Activated CD8-positive, alpha-beta T cell treated with anti-CD3 and anti-CD28 coated beads, Interleukin-2, amount 10 ng/mL, durations not matched to agents 7 days and 5 days (primary cell): ENCODE data around the gene ZNF664. TPM values are rescaled to one million over a fixed set of nuclear protein-coding genes. Genes with fewer than 3 reads are reported as not detected.

ENCODE experiments used
- ATAC-seq: fragments of 150-1000 bp; cut with Tn5 transposase; one replicate; pipeline ENCODE4 v1.10.0; 2021; ENCODE audit warnings: moderate library complexity
- CTCF ChIA-PET: fragments of 350-600 bp; sonication (Branson Sonifier 250); formaldehyde crosslinking; loops from one replicate; lab custom pipeline; 2021; ENCODE audit warnings: antibody characterized with exemption; lab: Charles Lee
- POLR2A ChIA-PET: fragments of 350-600 bp; sonication (Branson Sonifier 250); formaldehyde crosslinking; loops from one replicate; lab custom pipeline; 2021; ENCODE audit warnings: antibody characterized with exemption; lab: Charles Lee
- DNase-seq: peaks from one replicate; pipeline ENCODE4 v3.0.0-alpha.2; 2020
- H3K27ac Mint-ChIP-seq: one replicate; pipeline ENCODE4 v1.8.0; 2021; ENCODE audit warnings: mild to moderate bottlenecking, mixed read lengths
- H3K27me3 Mint-ChIP-seq: one replicate; pipeline ENCODE4 v1.8.0; 2021; ENCODE audit warnings: low read depth, mixed read lengths
- H3K36me3 Mint-ChIP-seq: one replicate; pipeline ENCODE4 v1.8.0; 2021; ENCODE audit warnings: low read depth, mixed read lengths
- H3K4me1 Mint-ChIP-seq: one replicate; pipeline ENCODE4 v1.8.0; 2021; ENCODE audit warnings: low read depth, mixed read lengths
- H3K4me3 Mint-ChIP-seq: one replicate; pipeline ENCODE4 v1.8.0; 2021; ENCODE audit warnings: mild to moderate bottlenecking, mixed read lengths
- H3K9me3 Mint-ChIP-seq: one replicate; pipeline ENCODE4 v1.8.0; 2022; ENCODE audit warnings: mixed read lengths; ENCODE audit not compliant: insufficient read depth
- total RNA-seq, 2 experiments: library from RNA; stranded (reverse); gene quantifications; one replicate each; pipeline ENCODE4 v1.2.3, GENCODE V29; 2021

The ZNF664 gene
- total RNA-seq, 2 experiments from 2014 or later = 39.8 to 41.4 TPM

- DNase-seq = no peak
- POLR2A ChIA-PET = interaction anchor here (0.8 kb wide), 1 partner anchor 11 kb away, joined by 3 read pairs; no protein-coding TSS in a partner anchor
These were observed 22.2 kb downstream of the ZNF664 start for GRCh38 chr12:123995023-123995748.

GRCh38 chr12:123996581-123996980 lies 23.6 kb downstream of the ZNF664 start:
- Mint-ChIP-seq H3K4me3 (no peak overlapping the region), H3K27ac (no peak overlapping the region), H3K36me3 (peaks cover 14% of the 10 kb centered on the region), H3K9me3 (no peaks in the 10 kb centered on the region), H3K4me1 (peaks cover 27% of the 10 kb centered on the region), H3K27me3 (no peaks in the 10 kb centered on the region)
- ATAC-seq (no peak), DNase-seq (no peak)
- POLR2A ChIA-PET = interaction anchor here (1.2 kb wide), 1 partner anchor 10 kb away, joined by 3 read pairs; no protein-coding TSS in a partner anchor
- CTCF ChIA-PET = interaction anchor here (0.9 to 2.1 kb wide), 6 partner anchors 9 to 91 kb away, joined by 3 to 14 read pairs (median 4); no protein-coding TSS in a partner anchor

More at GRCh38 chr12:123995023-123995748, 22.2 kb downstream of the ZNF664 start:
- H3K36me3 Mint-ChIP-seq = peaks cover 14% of the 10 kb centered on the region
- no peaks in the 10 kb centered on the region for H3K9me3 Mint-ChIP-seq
- H3K27me3 Mint-ChIP-seq = no peaks in the 10 kb centered on the region
- CTCF ChIA-PET = interaction anchor here (0.6 to 2.1 kb wide), 6 partner anchors 8 to 164 kb away, joined by 3 to 14 read pairs (median 4); no protein-coding TSS in a partner anchor
- no peak for ATAC-seq
- no peak overlapping the region for H3K4me3 Mint-ChIP-seq
- peaks cover 33% of the 10 kb centered on the region for H3K4me1 Mint-ChIP-seq
- H3K27ac Mint-ChIP-seq = no peak overlapping the region

GRCh38 chr12:123997033-123997822 lies 24.2 kb downstream of the ZNF664 start:
- H3K36me3 Mint-ChIP-seq = peaks cover 14% of the 10 kb centered on the region
- POLR2A ChIA-PET = interaction anchor here (1.3 kb wide), 1 partner anchor 11 kb away, joined by 3 read pairs; no protein-coding TSS in a partner anchor
- peaks cover 27% of the 10 kb centered on the region for H3K4me1 Mint-ChIP-seq
- DNase-seq (no peak), ATAC-seq (no peak)
- no peaks in the 10 kb centered on the region for H3K9me3 Mint-ChIP-seq
- no peak overlapping the region for H3K27ac Mint-ChIP-seq
- no peak overlapping the region for H3K4me3 Mint-ChIP-seq
- H3K27me3 Mint-ChIP-seq = no peaks in the 10 kb centered on the region
- CTCF ChIA-PET = interaction anchor here (1.0 to 1.8 kb wide), 3 partner anchors 9 to 92 kb away, joined by 3 to 5 read pairs (median 4); no protein-coding TSS in a partner anchor

GRCh38 chr12:123997908-123998307 lies 24.9 kb downstream of the ZNF664 start:
- Mint-ChIP-seq H3K27me3 (no peaks in the 10 kb centered on the region), H3K27ac (no peak overlapping the region), H3K4me1 (peaks cover 27% of the 10 kb centered on the region), H3K36me3 (peaks cover 14% of the 10 kb centered on the region), H3K9me3 (no peaks in the 10 kb centered on the region), H3K4me3 (no peak overlapping the region)
- no peak for ATAC-seq
- DNase-seq = no peak
- CTCF ChIA-PET = no interaction called here
- POLR2A ChIA-PET = interaction anchor here (1.3 kb wide), 1 partner anchor 11 kb away, joined by 3 read pairs; no protein-coding TSS in a partner anchor

- POLR2A ChIA-PET = interaction anchor here (1.3 kb wide), 1 partner anchor 10 kb away, joined by 3 read pairs; no protein-coding TSS in a partner anchor
- H3K27ac Mint-ChIP-seq = no peak overlapping the region
- no peak for ATAC-seq
These were observed 25.5 kb downstream of the ZNF664 start for GRCh38 chr12:123998344-123998990.

GRCh38 chr12:123998991-123999359 lies 26.0 kb downstream of the ZNF664 start:
- DNase-seq (no peak), ATAC-seq (no peak)
- H3K4me3 Mint-ChIP-seq = no peak overlapping the region
- no peaks in the 10 kb centered on the region for H3K27me3 Mint-ChIP-seq
- H3K9me3 Mint-ChIP-seq = no peaks in the 10 kb centered on the region
- peaks cover 14% of the 10 kb centered on the region for H3K36me3 Mint-ChIP-seq
- peaks cover 27% of the 10 kb centered on the region for H3K4me1 Mint-ChIP-seq
- POLR2A ChIA-PET = interaction anchor here (1.3 kb wide), 1 partner anchor 9 kb away, joined by 3 read pairs; no protein-coding TSS in a partner anchor
- CTCF ChIA-PET = no interaction called here
- no peak overlapping the region for H3K27ac Mint-ChIP-seq

More at GRCh38 chr12:123998344-123998990, 25.5 kb downstream of the ZNF664 start:
- Mint-ChIP-seq H3K4me3 (no peak overlapping the region), H3K9me3 (no peaks in the 10 kb centered on the region), H3K36me3 (peaks cover 14% of the 10 kb centered on the region), H3K4me1 (peaks cover 27% of the 10 kb centered on the region), H3K27me3 (no peaks in the 10 kb centered on the region)
- no peak for DNase-seq
- CTCF ChIA-PET = no interaction called here

GRCh38 chr12:124000111-124000510 lies 27.1 kb downstream of the ZNF664 start:
- Mint-ChIP-seq H3K4me3 (no peak overlapping the region), H3K9me3 (no peaks in the 10 kb centered on the region), H3K36me3 (peaks cover 7% of the 10 kb centered on the region), H3K27me3 (no peaks in the 10 kb centered on the region), H3K27ac (no peak overlapping the region), H3K4me1 (peaks cover 22% of the 10 kb centered on the region)
- ChIA-PET POLR2A (no interaction called here), CTCF (interaction anchor here (1.1 to 2.4 kb wide), 2 partner anchors 16 to 95 kb away, joined by 3 to 9 read pairs; no protein-coding TSS in a partner anchor)
- no peak for ATAC-seq
- no peak for DNase-seq

GRCh38 chr12:124001343-124001742 lies 28.3 kb downstream of the ZNF664 start:
- Mint-ChIP-seq H3K9me3 (no peaks in the 10 kb centered on the region), H3K36me3 (peaks cover 7% of the 10 kb centered on the region), H3K27me3 (no peaks in the 10 kb centered on the region), H3K4me1 (peaks cover 19% of the 10 kb centered on the region), H3K4me3 (no peak overlapping the region), H3K27ac (no peak overlapping the region)
- DNase-seq (no peak), ATAC-seq (no peak)
- ChIA-PET POLR2A (no interaction called here), CTCF (interaction anchor here (0.6 to 2.4 kb wide), 3 partner anchors 17 to 96 kb away, joined by 3 to 9 read pairs (median 3); no protein-coding TSS in a partner anchor)

GRCh38 chr12:124002021-124002644 lies 29.1 kb downstream of the ZNF664 start:
- DNase-seq (no peak), ATAC-seq (no peak)
- H3K9me3 Mint-ChIP-seq = no peaks in the 10 kb centered on the region
- no peak overlapping the region for H3K27ac Mint-ChIP-seq
- ChIA-PET CTCF (interaction anchor here (2.4 kb wide), 1 partner anchor 18 kb away, joined by 9 read pairs; no protein-coding TSS in a partner anchor), POLR2A (no interaction called here)
- no peaks in the 10 kb centered on the region for H3K27me3 Mint-ChIP-seq
- H3K36me3 Mint-ChIP-seq = peaks cover 7% of the 10 kb centered on the region
- H3K4me1 Mint-ChIP-seq = peaks cover 19% of the 10 kb centered on the region
- no peak overlapping the region for H3K4me3 Mint-ChIP-seq

GRCh38 chr12:124002654-124003053 lies 29.6 kb downstream of the ZNF664 start:
- Mint-ChIP-seq H3K4me3 (no peak overlapping the region), H3K4me1 (peaks cover 19% of the 10 kb centered on the region), H3K36me3 (peaks cover 7% of the 10 kb centered on the region), H3K27ac (no peak overlapping the region), H3K27me3 (no peaks in the 10 kb centered on the region), H3K9me3 (no peaks in the 10 kb centered on the region)
- DNase-seq = no peak
- ChIA-PET CTCF (interaction anchor here (2.4 kb wide), 1 partner anchor 18 kb away, joined by 9 read pairs; no protein-coding TSS in a partner anchor), POLR2A (no interaction called here)
- ATAC-seq = no peak
